ENCODE measurements around the gene ZFP91.
A peak's percentile ranks its signal among the peaks of the same experiment; 100 is the strongest.

ZFP91 gene

GRCh38 chr11:58629857-58630256, 51.0 kb downstream of the ZFP91 start:
- DNase-seq (ENCODE audit: low read depth), result no peak

- DNase-seq (ENCODE audit: low read depth), result no peak
Measured at GRCh38 chr11:58631378-58631777, 52.5 kb downstream of the ZFP91 start.

GRCh38 chr11:58632510-58632909, 53.6 kb downstream of the ZFP91 start:
- DNase-seq (ENCODE audit: low read depth), result no peak

- DNase-seq (ENCODE audit: low read depth), result no peak
Measured at GRCh38 chr11:58636587-58636986, 57.7 kb downstream of the ZFP91 start.

- no peak for DNase-seq (ENCODE audit: low read depth)
Measured at GRCh38 chr11:58637371-58637770, 58.5 kb downstream of the ZFP91 start.

- no peak for DNase-seq (ENCODE audit: low read depth)
Measured at GRCh38 chr11:58639103-58639502, 60.2 kb downstream of the ZFP91 start.

GRCh38 chr11:58639669-58640068, 60.8 kb downstream of the ZFP91 start:
- DNase-seq (ENCODE audit: low read depth), result no peak

GRCh38 chr11:58640386-58641023, 61.6 kb downstream of the ZFP91 start:
- DNase-seq (ENCODE audit: low read depth), result no peak

- no peak for DNase-seq (ENCODE audit: low read depth)
Measured at GRCh38 chr11:58641341-58641740, 62.5 kb downstream of the ZFP91 start.

GRCh38 chr11:58641803-58642581, 63.1 kb downstream of the ZFP91 start:
- DNase-seq (ENCODE audit: low read depth), result no peak

GRCh38 chr11:58645854-58646253, 67.0 kb downstream of the ZFP91 start:
- no peak for DNase-seq (ENCODE audit: low read depth)

GRCh38 chr11:58647141-58647699, 68.4 kb downstream of the ZFP91 start:
- DNase-seq (ENCODE audit: low read depth), result no peak

- no peak for DNase-seq (ENCODE audit: low read depth)
Measured at GRCh38 chr11:58647866-58648265, 69.0 kb downstream of the ZFP91 start.

GRCh38 chr11:58649623-58650022, 70.8 kb downstream of the ZFP91 start:
- no peak for DNase-seq (ENCODE audit: low read depth)

GRCh38 chr11:58650496-58650895, 71.6 kb downstream of the ZFP91 start:
- DNase-seq (ENCODE audit: low read depth), result no peak

GRCh38 chr11:58652726-58653280, 73.9 kb downstream of the ZFP91 start:
- DNase-seq (ENCODE audit: low read depth), result no peak

GRCh38 chr11:58654079-58654907, 75.4 kb downstream of the ZFP91 start:
- peak; percentile 56 for DNase-seq (ENCODE audit: low read depth)

- no peak for DNase-seq (ENCODE audit: low read depth)
Measured at GRCh38 chr11:58654908-58655296, 76.0 kb downstream of the ZFP91 start.

- no peak for DNase-seq (ENCODE audit: low read depth)
Measured at GRCh38 chr11:58656348-58656747, 77.5 kb downstream of the ZFP91 start.

- DNase-seq (ENCODE audit: low read depth), result no peak
Measured at GRCh38 chr11:58658623-58659022, 79.8 kb downstream of the ZFP91 start.

GRCh38 chr11:58659404-58659803, 80.5 kb downstream of the ZFP91 start:
- DNase-seq (ENCODE audit: low read depth), result no peak

GRCh38 chr11:58659910-58660570, 81.2 kb downstream of the ZFP91 start:
- no peak for DNase-seq (ENCODE audit: low read depth)
